ELR (cell line): ENCODE measurements around the gene RHBDL1.
"Not testable (repeated sequence)": the region's sequence is repeated elsewhere in the genome, so short reads cannot be mapped to it uniquely, and the experiment has no call there.

Source experiments
- DNase-seq: peaks from one replicate; pipeline ENCODE4 v3.0.0-alpha.2; 2015; ENCODE audit warnings: low read depth

Gene RHBDL1

DNA sequence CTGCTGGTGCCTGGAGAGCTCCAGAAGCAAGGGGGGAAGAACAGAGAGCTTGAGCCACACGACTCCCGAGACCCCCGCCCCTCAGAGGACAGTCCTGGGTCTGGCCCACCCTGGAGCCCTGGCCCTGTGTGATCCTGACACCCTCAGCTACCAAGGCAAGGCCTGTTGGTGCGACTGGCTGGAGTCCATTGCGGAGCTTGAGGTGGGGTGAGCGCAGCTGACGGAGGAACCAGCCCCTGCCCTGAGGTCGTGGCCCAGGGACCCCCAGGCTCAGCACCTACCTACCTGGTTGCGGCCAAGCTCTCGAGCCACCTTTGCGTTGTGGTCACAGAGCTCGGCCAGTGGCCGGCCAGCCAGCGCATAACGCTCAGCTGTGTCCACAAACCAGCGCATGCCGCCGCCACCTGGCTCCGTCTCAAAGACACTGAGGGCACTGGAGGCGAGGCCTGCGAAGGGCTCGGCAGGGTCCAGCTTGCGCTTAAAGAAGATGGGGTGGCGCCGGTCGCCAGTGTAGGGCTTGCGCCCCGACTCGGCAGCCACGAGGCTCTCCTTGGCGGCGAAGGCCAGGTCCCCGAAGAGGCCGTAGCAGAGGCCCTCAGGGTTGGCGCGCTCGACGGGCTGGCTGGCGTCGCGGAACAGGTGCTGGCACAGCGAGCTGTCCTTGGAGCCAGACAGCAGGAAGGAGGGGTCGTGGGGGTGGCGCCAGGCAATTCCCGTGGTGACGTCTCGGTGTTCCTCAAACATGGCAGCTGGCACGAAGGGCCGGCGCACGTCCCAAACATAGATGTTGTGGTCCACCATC lies 11.2 kb downstream of the RHBDL1 start:
- no peak for DNase-seq

DNA sequence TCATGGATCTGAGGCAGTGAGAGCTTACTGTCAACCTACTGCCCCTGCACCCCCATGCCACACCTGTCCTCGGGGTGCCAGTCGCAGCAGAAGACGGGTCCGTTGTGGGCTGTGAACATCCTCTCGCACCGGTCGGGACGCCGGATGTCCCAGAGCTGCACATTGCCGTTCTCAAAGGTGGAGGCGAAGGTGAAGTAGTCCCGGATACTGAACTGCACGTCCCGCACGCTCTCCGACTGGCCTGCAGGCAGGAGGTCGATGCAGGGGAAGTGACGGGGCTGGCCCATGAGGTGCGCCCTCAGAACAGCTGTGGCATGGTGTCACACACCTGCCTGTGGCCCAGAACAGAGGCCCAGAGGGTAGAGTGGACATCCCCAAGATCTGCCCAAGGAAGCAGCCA lies 12.0 kb downstream of the RHBDL1 start:
- no peak for DNase-seq

DNA sequence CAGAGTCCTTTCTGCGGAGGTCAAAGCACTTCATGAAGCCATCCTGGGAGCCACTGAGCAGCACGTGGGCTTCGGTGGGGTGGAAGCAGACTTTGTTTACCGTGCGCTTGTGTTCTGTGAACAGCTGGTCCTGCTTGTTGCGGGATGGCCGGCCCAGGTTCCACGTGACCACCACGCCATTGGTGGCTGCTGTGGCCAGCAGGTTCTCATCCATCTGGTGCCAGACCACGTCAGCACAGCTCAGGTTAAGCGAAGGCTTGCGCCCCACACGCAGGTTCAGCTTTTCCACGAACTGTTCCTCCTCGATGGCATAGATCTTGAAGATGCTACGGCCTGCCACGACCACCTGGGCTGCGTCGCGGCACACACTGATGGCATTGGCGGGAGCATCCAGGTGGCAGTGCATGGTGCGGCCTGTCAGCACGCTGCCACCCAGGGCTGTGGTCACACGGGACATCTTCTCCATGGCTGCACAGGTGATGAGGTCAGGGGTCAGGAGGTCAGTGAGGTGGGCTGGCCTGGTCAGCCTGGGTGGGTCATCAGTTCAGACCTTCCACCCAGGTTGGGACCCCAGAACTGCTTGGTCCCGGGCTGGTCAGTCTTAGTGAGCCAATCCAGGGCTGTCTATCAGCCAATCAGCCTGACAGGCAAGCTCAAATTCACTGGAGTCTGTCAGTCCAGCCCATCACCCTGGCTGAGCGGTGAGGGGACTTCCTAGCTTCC lies 13.9 kb downstream of the RHBDL1 start:
- DNase-seq: no peak

DNA sequence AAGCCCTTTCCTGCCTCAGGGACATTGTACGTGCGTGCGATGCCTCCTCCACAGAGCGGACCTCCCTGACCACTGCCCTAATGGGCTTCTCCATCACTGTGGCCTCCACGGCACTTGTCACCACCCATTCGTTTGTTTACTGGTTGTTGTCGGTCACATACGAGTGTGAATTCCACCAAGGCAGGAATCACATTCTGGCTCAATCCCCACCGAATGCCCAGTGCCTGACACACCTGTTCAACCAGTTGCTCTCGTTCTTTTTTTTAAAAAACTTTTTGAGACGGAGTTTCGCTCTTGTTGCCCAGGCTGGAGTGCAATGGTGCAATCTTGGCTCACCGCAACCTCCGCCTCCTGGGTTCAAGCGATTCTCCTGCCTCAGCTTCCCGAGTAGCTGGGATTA lies 15.8 kb downstream of the RHBDL1 start:
- DNase-seq: not testable (repeated sequence)

DNA sequence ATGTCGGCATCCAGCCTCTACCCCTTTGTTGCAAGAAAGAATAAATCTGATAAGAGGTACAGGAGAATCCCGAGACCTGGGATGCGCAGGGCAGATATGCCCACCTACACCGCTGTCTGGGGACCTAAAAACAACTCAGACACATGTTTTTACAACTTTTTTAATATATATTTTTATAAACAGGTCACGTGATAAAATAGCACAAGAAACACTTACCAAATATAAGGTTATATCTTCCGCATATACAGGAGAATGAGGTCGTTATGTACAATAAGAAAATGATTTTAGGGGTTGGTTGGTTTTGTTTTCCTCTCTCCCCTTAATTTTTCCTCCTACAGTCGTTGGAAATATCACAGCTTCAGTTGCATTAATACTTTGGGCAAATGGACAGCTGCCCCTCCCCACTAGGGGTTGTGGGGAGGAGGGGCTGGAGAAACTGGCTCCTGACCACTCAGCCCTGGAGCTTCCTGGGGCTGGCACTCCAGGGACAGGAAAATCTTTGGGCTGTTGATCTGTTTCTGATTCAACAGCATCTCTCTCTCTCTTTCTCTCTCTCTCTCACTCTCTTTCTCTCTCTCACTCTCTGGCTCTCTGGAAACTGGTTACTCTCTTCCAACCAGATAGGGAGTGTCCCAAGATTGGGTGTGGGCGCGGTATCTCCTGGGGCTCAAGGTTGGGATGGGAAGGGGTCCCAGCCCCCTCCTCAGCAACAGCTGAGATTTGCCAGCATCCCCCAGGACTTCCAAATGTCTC lies 17.1 kb downstream of the RHBDL1 start:
- no peak for DNase-seq

DNA sequence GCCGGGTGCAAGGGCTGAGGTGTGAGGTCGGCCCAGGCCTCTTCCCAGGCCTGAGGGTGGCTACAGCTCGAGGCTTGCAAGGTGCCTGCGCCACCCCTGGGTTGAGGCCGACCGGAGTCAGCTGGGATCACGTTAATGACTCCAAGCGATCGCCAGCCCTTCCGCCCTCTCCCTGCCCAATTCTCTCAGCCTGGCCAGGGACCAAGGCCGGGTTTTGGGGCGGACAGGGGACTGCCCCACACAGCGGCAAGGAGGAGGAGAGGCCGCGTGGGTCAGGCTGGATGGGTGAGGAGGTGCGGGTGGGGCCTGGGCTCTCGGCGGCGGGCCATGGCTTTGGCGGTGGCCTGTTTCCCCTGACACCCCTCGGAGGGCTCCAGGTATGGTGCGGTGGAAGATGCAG lies 17.9 kb downstream of the RHBDL1 start:
- DNase-seq: no peak

DNA sequence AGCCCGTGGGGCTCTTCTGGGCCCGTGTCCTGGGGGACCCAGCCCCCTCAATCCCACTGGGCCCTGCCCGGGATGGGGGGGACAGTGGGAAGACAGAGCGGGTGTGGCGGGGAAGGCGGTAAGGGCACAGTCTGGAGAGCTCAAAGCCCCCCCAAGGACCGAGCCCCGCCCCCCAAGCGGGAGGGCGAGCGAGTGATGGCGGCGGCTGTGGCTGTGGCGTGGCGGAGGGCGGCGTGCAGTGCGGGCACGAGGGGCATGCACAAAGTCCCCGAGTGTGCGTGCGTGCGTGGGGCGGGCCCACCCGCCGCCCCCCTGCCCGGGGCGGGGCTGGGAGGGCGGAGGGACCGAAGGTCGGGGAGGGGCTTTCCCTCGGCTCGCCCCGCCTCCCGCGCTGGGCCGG lies 18.3 kb downstream of the RHBDL1 start:
- DNase-seq: no peak

DNA sequence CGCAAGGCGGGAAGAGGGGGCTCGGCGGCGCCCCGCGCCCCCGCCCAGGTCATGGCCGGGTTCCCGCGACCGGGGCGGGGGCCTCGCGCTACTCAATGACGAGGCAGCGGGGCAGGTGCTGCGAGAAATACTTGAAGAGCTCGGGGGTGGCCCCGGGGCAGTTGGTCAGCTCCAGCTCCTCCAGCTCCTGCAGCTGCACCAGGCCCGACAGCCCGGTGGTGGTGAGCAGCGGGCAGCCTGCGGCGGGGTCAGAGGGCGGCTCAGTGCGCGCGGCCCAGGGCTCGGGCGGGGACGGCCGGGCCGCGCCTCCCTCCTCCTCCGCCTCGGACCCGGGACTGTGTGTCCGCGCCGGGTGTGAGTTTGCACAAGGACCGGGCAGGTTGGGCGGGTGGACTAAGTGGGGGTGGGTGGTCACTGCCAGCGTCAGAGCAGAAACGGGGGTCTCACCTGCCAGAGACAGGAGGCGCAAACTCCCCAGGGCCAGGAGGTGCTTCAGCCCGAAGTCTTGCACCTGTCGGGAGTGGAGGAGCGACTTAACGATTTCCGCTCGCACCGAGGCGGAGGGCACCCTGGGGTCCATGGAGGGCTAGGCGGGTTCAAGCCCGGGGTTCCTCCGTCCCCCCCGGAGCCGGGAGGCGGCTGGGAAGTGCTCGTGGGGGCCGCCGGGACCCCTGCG lies 18.9 kb downstream of the RHBDL1 start:
- DNase-seq: no peak

DNA sequence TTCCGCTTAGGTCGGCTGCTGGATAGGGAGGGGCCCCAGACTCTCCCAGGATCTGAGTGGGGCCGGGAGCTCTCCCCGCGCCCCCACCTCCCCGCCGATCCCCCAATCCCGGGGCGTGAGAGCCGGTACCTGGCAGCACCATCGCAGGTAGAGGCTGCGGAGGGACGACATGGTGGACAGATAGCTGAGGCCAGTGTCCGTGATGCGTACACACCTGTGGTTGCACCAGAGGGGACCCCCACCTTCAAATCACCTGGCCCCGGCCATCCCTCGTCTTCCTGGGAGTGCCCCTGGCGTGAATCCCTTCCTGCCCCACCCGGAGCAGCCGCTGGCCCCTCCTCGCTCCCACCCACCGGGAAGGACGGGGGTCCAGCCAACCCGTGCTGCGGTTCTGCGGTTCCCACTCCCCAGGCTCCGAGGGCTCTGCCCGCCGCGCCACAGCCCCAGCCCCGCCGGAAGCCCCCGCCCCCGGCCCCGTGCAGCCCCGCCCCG lies 19.4 kb downstream of the RHBDL1 start:
- DNase-seq: no peak

DNA sequence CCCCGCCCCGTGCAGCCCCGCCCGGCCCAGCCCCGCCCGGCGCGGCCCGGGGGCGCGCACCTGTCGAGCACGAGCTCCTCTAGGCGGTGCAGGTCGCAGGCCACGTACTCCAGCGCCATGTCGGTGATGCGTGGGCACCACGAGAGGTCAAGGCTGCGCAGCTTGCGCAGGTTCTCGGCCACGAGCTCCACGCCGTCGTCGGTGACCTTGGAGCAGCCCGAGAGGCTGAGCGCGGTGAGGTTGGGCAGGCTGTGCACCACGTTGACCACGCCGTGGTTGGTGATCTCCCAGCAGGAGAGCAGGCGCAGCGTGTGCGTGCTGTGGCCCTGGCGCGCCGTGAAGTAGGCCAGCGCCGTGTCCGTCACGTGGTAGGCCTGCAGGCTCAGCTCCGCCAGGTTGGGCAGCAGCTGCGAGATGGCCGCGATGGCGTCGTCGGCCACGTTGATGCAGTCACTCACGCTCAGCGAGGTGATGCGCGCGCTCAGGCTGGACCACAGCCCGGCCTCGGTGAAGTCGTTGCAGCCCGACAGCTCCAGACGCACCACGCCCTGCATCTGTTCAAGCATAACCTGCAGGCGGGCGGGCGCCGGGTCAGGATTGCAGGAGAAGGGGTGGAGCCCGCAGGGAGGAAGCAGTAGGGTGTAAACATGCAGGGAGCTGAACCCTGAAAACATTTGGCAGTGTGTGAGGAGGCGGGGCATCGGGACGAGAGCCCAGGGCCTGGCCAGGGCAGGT lies 20.1 kb downstream of the RHBDL1 start:
- no peak for DNase-seq

DNA sequence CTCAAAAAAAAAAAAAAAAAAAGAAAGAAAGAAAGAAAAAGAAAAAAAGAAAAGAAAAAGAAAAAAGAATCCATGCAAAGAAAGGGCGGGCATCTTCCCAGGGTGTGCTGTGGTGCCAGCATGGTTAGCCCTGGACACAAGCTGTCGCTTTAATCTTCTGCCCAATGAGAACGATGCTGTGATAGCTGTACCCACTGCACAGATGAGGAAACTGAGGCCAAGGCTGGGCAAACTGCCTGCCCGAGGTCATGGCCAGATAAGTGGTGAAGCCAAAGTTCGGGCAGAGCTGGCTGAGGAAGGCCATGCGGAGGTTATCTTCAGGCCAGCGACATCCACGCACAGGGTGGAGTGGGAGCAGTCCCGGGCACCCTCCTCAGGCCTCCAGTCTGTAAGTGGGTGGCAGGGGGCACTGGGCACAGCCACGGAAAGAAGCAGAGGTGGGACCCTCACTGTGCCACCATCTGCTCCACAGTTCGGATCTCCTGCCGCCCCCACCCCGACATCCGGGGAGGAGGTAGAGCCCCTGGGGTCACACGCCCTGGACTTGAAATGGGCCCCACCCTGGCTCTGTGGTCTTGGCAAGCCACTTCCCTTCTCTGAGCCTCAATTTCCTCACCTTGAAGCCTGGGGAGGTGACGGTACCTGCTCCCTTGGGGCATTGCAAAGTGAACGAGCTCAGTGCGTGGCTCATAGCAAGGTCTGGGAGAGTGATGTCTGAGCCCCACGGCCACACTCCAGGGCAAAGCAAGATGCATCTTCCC lies 23.6 kb downstream of the RHBDL1 start:
- no peak for DNase-seq

DNA sequence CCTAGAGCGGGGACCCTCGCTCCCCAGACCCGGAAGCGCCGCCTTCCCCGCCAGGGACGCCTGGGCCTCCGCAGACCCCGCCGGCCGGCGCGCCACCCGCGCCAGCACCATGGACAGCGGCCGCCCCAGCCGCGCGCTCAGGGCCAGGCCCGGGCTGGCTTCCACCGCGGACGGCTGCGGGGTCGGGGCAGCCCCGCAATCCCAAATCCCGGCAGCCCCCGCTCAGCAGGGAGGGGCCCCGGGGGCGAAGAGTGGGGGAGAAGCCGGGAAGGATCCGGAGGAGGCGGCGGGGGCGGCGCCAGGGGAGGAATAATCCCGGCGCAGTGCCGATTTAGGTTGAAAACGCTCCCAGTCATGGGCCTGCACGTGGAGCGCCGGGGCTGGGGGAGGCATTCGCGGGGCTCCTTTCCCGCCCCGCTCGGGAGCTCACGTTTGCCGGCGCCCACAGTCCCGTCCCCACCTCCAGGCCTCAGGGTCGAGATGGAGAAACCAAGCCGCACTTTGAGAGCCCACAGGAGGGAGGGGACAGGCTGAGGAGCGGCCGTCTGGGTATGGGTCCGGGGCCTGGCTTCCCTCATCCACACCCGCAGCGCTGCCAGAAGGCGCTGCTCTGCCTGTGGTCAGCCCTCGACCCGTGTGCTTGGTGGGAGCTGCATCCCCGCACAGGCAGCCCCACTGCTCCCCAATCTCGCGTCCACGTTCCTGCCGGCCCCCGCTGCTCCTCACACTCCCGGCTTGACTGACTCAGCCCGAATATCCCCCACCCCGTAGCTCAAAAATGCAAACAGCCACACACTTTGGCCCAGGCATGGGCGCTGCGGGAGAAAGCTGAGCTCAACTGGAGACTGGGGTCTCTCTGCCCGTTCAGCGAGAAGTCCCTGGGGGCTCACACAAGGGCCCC lies 25.5 kb downstream of the RHBDL1 start:
- DNase-seq: no peak

DNA sequence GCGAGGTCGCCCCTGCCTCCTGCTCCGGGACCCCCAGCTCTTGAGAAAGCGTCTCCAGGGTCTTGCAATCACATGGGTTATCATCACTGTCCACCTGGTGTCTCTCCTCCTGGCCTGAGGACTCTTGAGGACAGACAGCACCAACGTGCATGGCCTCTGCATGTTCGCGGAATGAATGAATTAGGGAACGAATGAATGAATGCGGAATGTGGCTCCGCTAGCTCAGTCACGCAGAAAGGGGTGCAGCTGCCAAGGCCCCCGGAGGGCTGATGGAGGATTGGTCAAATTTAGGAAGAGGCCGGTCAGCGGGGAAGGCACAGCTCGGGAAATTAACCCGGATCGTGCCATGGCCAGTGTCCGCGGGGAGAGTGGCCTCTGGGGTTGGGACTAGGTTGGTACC lies 26.9 kb downstream of the RHBDL1 start:
- DNase-seq: no peak

DNA sequence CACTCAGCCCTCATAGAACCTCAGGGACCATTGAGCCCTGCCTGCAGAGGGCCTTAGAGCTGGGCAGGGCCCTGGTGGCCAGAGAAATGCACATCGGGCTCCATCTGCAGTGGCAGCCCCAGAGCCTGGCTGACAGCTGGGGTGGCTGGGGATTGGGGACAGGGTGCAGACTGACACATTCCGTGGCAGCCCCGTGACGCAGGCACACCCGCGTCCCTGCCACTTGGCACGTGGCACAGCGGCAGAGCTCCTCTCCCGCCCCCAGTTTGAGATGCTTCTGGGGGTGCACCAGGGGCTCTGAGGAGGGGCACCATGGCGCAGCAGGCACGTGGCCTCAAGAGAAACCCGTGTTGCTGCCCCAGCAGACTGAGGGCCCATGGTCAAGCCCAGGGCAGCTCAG lies 27.9 kb downstream of the RHBDL1 start:
- DNase-seq: no peak

DNA sequence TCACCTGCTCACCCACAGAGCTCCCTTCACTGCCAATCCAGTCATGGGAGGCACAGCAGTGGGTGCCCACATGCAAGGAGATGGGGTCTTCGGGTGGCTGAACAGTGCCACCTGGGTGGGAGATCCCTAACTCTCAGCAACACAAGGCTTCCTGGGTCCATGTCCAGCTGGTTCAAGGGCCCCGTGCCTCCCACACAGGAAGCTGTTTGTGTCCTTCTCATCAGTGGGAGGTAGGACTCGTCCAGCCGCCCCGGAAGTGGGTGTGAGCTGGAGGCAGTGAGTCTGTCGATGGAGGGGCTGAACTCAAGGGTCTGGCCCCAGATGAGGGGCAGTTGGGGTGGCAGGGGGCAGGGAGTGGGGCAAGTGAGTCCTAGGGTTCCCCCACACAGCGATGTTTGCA lies 28.6 kb downstream of the RHBDL1 start:
- no peak for DNase-seq

DNA sequence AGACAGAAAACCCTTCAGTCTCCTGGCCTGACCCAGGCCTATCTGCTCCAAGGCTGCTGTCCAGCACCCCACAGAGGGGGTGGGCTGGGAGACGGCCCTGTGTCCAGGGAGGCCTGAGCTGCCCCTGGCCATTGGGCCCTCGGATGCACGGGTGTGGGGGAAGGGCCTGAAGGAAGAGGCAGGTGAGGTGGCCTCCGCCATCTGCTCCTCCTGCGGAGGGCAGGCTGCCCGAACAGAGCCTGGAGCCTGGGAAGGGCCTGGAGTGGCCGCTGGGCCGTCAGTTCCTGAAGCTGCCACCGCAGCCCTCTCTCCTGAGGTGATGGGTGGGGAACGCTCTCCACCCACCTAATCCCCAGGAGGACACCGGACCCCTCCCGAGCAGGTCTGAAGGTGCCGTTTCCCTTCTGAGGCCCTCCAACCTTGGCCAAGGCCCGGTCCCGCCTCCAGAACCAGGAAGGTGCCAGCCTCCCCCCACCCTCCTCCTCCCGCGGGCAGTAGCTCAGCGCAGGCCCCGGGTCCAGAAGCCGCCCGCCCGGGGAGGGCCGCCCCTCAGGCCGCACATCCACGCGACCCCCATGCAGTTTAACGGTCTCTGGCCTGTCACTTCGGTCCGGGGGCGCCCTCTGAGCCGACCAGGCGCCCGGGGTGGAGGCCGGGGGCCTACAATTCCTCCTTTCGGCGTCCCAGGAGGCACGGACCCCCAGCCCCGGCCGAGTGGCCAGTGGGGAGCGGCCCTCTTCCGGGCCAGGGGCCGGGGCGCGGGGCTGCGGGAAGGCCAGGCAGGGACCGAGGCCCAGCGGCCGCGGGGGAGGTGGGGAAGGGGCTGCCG lies 29.3 kb downstream of the RHBDL1 start:
- DNase-seq: no peak

DNA sequence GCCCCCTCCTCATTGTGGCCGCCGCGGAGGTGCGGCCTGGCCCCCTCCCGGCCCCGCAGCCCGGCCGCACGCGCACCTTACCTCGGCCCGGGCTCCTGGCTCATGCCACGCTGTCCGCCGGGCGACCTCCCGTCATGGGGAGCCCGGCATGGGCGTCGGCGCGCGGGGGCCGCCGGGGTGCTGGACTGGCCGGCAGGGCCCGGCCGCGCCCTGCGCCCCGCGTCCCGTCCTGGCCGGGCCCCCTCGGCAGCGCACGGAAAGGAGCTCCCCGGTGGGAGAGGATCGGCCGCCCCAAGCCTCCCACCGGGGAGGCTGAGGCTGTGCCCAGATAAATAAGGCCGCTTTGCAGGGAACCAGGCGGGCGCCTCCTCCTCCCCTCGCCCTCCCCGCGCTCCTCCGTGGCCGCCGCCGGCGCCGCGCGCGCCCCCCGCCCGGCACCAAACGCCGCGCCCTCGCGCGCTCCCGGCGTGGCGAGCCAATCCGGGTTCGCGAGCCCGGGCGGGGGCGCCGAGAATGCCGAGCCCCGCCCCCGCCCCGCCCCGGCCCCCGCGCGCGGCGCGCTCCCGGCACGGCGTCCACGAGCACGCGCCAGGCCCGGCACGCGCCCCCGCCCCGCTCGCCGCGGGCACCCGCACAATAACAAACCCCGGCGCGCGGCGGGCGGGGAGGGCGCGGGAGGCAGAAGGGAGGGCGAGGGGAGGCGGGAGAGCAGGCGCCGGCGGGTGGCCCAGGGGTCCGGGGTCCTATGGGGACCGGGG lies 30.1 kb downstream of the RHBDL1 start, which contains the start of gene FBXL16:
Gene FBXL16, minus strand, starts transcription at position 371 of the 758 bp plus-strand sequence. CDS start 8,396 bp downstream, outside the sequence.
- no peak for DNase-seq
